NCI-H1048 (cell line): Measurements from ENCODE around the gene FAM168A.

Experiments used
- DNase-seq: peaks from one replicate; lab custom pipeline; 2025; lab: John Stamatoyannopoulos, UW

The FAM168A gene, protein sequence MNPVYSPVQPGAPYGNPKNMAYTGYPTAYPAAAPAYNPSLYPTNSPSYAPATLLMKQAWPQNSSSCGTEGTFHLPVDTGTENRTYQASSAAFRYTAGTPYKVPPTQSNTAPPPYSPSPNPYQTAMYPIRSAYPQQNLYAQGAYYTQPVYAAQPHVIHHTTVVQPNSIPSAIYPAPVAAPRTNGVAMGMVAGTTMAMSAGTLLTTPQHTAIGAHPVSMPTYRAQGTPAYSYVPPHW

DNA sequence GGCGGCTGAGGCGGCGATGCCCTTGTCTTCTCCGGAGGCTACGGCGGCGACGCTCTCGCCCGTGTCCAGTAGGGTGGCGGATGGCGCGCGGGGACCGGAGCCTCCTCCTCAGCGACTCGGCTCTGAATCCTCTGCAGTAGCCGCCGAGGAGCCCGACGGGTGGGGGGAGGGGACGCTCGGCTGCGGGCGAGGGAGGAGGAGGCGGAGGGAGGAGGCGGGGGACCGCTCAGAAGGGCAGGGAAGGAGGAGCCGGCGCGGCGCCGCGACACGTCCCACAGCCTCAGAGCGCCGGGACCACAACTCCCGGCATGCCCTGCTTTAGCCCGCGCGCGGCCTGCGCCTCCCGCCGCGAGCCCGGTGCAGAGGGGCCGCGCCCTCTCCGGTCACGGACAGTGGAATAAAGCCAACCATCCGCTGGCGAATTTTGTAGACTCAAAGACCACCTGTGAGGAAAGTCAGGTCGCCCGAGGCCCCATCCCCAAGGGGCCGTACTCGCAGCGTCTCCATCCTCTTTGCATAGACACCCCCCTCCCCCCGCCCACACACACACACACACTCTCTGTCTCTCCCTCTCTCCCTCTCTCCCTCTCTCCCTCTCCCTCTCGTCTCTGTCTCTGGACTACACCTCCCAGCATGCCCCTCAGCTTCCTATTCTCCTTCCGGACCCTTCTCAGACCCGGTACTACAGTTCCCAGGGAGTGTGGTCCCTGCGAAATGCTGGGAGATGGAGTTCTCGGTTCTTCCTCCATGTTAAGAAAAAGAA is at the start of gene FAM168A:
Gene FAM168A (minus strand): TSS at position 157 of the 763 bp plus-strand sequence. CDS start 129,638 bp downstream, outside the sequence.
- peak; percentile 87 for DNase-seq

DNA sequence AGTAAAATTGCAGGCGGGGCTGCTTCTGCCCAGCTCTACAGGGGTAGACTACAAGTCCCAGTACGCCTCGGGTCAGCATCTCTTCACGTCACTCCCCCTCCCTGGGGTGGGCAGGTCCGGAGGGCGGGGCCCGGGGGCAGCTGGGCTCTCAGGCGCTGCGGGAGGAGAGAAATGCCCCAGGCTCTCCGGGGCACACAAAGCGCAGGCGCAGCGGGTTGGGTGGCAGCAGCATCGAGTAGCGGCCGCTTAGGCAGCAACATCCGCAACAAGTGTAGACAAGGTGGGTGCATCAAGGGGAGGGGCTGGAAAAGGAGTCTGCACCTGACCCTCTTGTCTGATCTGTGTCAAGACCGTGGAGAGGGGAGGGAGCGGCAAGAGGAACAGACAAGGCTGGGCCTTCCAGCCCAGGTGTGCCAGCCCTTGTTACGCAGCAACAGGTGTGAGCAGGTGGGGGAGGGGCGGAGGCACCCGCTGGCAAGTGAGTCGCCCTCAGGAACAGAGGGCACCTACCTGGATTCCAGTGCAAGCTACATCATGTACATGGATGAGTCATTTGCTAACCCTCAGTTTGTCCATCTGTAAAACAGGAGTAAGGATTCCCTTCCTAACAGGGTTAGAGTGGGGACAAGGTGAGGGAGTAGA is 49.7 kb upstream of the FAM168A start:
- DNase-seq, result no peak

DNA sequence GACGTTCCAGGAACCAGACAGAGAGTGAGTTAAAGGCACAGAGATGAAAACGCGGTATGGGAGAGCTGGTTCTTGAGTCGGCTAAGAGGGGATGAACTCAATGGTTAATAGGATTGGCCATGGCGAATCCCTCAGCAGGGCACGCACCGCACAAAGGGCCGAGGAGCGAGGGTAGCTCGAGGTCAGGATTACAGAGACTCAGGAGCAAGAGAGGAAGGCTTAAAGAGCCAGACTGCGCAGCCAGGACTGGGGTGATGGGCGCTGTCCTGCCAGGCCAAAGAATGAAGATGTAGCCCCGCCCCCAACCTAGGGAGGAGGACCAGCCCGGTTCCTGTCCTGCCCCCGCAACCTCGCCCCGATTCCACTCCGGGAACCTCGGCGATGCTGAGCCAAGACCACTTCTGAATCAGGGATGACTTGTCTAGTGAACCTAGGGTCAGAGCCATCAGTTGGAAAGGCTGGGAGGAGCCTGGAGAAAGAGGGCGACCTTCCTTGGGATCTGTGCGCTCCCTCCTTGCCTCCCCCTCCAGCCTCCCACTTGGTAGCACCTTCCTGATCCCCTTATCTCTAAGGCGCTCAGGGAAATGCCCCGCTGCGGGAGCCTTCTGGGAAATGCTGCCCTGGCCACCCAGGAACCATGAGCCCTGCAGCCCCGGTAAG is 48.2 kb upstream of the FAM168A start, which contains the start of gene PLEKHB1:
Gene PLEKHB1 (plus strand): TSS at position 610 of the 660 bp plus-strand sequence. CDS start 28 bp downstream, at position 638.
- no peak for DNase-seq

DNA sequence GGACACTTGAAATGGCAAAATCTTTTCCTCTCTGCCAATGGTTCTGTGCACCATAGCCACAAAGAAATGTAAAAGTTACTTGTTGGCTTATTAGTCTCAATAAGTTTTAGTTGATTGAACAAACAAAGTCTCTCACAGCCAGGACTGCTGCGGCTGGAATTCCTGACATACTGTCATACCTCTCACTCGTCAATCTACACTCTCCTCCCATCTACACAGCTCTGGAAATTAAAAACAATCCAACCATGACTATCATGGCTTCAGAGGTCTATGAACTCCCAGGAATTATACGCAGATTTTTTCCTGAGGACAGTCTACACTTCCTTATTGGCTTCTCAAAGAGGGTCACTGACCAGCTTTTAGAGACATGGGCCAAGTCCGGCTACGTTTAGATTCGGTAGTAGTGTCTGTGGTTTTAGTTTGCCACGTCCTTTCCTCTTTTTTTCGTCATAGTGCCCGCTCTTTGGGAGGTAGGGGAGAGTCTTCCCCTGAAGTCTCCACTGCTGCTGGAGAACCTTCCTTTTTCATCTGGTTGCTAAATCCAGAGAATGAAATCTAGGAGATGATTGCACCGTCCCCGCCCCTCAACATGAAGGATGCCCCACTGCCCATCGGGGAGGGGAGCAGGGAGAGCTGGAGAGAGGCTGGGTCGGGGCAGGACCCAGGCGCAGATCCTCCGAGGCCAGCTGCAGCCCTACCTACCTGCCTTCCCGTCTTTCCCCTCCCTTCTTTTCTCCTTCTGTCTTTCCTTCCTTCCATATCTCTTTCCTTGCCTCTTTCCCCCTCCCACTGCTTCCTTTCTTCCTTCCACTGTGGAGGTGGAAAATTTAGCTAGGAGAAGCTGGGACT is 47.4 kb upstream of the FAM168A start:
- DNase-seq, result no peak

DNA sequence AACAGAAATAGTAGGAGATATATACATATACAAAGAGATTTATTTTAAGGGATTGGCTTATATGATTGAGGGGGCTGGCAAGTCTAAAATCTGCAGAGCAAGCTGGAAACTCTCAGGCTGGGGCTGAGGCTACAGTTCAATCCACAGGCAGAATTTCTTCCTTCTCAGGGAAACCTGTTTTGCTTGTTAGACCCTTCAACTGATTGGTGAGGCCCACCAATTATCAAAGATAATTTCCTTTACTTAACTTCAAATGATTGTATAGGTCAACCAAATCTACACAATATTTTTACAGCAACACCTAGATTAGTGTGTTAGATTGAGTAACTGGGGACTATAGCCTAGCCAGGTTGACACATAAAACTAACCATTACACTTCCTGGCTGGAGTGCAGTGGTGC is 43.8 kb upstream of the FAM168A start:
- no peak for DNase-seq

DNA sequence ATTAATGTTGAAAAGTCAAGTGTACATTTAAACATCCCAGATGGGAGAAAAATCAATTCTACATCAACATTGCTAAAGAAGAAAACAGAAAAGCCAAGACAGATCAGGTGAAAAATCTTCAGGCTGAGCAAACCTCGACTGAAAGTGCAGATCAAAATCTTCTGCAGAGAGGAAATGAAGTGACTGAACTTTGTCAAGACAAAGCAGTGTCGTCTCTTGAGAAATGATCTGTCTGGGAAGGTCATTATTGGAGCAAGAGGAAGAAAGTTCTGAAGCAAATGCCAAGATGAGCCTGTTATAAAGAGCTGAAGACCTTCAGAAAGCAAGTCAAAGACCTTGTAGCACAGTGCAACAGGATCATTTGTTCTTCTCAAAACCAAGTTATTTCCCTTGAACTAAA is 42.7 kb upstream of the FAM168A start:
- no peak for DNase-seq

DNA sequence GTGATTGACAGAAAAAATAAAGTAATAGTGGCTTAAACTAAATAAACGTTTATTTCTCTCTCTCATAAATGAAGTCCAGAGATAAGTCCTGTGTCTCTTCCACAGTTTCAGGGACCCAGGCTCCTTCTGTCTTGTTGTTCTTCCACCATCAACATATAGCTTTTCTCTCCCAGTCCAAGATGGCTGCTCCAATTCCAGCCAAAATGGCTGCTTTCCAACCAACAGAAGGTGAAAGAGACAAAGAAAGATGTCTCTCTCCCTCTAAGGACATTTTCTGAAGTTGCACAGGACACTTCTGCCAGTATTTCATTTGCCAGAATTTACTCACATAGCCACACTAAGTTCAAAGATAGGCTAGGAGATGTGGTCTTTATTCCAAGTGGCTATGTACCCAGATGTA is 39.1 kb upstream of the FAM168A start:
- DNase-seq, result no peak

DNA sequence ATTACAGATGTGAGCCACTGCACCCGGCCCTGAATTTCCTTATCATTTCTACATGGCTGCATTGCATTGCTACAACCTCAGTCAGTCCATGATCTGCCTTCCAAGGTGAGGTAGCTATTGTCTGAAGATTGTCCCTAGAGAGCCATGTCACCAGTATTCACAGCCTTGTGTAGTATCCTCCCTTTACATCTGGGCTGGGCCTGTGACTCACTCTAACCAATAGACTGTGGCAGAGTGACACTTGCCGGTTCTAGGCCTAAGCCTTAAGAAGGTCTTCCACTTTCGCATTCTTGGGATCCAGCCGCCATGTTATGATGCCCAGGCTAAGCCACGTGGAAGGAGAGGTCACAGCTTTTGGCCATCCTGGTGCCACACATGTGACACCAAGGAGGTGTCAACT is 38.3 kb upstream of the FAM168A start:
- DNase-seq, result no peak

DNA sequence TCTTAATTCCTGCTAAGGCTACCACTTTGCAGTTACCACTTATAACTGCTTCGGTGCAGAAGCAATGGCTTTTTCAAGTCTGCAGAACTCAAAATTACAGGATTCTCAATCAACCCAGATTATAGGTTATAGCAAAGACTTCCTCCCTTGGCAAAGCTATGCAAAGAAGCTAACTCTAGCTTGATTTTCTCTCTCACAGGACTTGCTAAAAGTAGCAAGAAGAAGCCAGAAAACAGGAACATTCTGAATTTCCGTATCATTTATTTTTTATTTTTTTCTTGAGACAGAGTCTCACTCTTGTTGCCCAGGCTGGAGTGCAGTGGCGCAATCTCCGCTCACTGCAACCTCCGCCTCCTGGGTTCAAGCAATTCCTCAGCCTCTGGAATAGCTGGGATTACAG is 37.8 kb upstream of the FAM168A start:
- DNase-seq, result no peak

DNA sequence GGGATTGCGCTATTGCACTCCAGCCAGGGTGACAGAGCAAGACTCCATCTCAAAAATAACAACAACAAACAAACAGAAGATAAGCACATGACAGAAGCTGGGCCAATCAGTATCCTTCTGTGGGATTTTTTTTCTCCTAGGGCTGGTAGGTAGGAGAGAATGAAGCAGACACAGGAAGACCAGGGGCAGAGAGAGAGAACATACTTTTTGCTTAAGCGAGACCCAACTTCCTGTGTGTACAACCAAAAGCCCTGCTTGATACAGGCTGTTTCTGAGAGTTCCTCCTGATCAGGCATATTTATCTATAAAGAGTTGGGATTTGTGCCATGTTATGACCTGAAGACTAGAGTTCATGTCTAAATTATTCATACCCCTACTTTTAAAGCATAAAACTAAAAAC is 36.1 kb upstream of the FAM168A start:
- no peak for DNase-seq

DNA sequence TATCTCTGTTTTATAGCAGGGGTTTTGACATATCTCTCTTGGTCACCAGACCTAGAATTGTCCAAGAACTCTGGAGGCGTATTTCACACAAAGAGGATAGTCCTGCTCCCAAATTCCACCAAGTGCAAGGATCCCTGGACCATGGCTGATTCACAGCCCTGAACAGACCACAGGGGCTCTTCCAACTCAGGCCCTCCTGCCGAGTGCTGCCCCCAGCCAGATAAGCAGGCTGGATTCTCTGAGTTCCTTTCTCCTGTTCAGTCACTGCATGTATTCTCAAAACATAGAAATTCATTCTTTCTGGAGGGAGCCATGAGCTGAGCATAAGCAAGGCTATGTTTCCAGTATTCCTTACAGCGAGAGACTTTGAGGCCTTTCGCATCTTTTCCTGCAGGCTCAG is 35.1 kb upstream of the FAM168A start:
- no peak for DNase-seq

DNA sequence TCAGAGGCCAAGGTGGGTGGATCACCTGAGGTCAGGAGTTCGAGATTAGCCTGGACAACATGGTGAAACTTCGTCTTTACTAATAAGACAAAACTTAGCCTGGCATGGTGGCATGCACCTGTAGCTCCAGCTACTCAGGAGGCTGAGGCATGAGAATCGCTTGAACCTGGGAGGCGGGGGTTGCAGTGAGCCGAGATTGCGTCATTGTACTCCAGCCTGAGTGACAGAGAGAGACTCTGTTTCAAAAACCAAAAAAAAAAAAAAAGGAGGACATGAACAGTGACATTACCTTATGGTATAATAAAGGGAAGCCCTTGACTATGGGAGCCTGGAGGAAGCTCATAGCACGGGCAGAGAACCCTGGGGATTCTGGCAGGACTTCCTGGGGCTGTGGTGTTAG is 32.0 kb upstream of the FAM168A start:
- no peak for DNase-seq

DNA sequence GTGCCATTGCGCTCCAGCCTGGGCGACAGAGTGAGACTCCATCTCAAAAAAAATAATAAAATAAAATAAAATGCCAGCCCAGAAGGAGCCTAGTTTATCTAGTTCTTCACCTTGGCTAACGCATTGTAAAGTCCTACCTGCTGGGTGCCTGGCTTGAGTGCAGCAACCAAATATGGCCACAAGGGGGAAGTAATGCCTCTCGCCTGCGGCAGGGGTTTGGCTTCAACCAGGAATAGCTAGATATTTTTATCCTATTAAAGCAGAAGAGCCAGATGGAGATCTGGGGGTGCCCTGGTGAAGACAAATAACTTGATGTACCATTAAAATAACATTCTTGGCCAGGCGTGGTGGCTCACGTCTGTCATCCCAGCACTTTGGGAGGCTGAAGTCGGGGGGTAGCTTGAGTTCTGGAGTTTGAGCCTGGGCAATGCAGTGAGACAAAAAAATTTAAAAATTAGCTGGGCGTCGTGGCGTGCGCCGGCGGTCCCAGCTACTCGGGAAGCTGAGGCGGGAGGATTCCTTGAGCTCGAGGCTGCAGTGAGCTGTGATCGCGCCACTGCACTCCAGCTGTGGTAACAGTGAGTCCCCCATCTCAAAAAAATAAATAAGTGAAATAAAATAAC is 27.9 kb upstream of the FAM168A start:
- DNase-seq, result peak; percentile 53

DNA sequence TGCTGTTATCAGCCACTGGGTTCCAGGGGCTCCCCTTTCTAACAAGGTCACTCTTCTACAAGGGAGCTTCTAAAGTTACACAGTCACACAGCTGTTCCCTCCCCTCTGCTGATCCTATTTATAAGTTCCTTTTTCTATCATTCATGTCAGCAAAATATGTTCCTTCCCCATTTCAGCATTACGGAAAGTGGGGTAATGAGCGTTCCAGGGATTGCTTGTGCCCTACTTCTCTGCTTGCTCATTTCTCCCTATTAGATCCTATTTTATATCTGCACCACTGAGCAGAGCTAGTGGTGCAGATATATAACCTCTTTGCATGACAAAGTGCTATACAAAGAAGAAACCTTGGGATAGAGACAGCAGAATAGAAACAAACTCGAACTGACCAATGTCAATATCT is 25.8 kb upstream of the FAM168A start:
- no peak for DNase-seq

DNA sequence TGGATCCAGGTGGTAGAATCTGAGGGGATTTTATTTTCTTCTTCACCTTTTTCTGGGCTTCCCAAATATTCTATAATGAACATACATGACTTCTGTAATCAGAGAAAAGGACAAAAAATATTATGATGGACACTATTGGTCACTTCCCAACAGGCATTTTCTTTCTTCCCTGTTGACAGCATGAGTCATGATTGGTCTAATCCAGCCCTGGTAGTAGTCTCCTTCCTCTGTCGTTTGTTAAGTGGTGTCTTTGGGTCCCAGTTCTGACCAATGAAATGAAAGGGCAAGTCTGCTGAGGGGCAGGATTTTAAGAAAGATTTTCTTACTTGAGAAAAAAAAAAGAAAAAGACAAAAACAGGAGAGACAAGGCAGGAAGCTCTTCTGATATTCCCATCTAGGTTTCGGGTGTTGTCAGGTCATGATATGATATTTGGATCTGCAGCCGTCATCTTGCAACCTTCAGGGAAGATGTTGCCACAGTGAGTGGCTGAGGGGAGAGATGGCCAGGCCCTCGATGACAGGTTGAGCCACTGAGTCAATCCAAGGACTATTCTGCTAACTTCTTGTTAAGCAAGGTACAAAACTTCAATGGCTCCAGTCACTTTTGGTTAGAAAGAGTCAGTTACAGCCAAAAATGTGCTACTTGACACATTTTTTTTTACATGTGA is 25.1 kb upstream of the FAM168A start:
- DNase-seq, result no peak

DNA sequence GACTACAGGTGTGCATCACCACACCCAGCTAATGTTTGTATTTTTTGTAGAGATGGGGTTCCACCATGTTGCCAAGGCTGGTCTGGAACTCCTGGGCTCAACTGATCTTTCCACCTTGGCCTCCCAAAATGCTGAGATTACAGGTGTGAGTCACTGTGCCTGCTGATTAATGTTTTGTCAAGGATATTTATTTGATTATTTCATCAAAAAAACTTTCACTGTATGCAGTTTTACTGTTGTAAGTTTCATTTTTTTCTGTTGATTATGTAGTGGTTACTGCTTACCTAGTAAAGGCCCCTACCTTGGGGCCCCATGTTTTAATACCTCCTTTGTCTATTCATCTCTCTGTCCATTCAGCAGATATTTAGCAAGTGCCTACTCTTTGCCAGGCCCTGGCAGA is 16.7 kb upstream of the FAM168A start:
- no peak for DNase-seq

DNA sequence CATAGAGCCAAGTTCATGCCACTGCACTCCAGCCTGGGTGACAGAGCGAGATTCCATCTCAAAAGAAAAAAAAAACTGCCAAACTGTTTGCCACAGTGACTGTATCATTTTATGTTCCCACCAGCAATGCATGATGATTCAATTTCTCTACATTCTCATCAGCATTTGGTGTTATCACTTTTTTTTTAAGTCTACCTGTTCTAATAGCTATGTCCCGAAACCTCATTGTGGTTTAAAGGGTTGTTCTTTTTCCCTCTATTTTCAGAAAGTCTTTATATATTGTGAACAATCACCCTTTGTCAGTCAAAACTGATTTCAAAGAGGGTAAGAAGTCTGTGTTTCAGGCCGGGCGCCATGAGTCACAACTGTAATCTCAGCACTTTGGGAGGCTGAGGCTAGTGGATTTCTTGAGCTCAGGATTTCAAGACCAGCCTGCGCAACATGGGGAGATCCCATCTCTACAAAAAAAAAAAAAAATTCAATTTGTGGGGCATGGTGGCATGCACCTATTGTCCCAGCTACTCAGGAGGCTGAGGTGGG is 14.8 kb upstream of the FAM168A start:
- DNase-seq, result no peak

DNA sequence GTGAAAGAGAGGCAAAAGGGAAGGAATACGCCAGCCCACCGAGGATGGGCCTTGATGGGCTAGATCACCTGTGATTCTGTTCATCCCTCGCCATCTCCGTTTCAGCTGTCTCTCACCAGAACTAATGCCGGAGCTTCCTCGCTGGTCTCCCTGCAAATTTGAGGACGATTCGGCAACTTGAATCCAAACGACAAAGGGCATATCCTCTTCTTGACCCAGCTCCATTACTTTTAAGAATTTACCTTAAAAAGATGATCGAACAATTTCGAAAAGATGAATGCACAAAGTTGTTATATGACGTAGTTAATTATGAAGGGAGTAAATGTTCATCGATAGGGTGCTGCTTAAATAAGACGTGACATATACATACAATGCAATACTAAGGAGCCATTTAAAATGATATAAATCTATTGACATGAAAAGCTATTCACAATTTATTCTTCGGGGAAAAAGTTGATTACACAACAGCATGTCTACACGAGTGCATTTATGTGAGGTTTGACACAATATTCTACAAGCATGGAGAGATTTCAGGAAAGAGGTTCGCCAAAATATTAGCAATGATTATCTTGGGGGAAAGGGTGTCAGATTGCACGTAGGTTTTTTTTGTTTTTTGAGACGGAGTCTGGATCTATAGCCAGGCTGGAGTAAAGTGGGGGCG is 937 bp upstream of the FAM168A start:
- DNase-seq, result no peak

DNA sequence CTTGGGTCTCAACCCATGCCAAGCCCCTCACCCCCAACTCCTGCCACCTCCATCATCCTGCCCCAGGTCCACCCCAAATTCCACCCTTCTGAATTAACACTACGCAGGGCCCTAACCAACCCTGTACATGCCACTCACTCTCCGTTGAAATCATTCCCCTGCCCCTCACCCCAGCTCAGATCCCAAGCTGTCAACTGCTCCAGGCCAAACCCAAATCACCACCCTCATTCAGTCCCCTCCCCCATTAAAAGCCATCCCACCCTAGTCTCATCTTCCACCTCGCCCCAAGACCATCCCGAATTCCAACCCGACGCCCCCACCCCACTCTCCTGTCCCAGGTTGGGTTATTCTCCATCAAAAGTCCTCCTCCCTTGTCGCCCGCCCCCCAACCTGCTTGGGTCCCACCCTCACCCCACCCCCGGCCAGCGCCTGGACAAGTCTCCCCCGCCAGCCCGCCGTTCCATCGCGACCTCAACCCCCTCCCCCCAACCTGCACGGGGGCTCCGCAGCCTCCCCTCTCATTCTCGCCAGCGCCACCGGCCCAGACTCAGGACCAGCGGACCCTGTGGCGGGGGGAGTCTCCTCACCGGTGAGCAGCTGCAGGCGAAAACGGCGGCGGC is 466 bp downstream of the FAM168A start:
- no peak for DNase-seq
